Esophagus squamous epithelium (tissue), 5 donors: ENCODE data around the gene ZCCHC24. TPM values are rescaled to one million over a fixed set of nuclear protein-coding genes. Genes with fewer than 3 reads are reported as not detected.

ENCODE experiments used
- DNase-seq: peaks from one replicate; lab custom pipeline; 2025; lab: John Stamatoyannopoulos, UW
- H3K27ac ChIP-seq, 4 donors: fragments of 200-600 bp; sonication (generic); one replicate each; pipeline ENCODE4 v1.5.1; 2016 to 2019; ENCODE audit warnings: mild to moderate bottlenecking in 1 of 4
- H3K27me3 ChIP-seq, 4 donors: fragments of 200-600 bp; sonication (generic); 1 replicate in 3 of 4; 2 replicates in 1 of 4; pipeline versions ENCODE4 v1.5.1 to v1.6.0; 2017 to 2021; ENCODE audit warnings: antibody characterized with exemption in 1 of 4
- H3K36me3 ChIP-seq, 3 donors: fragments of 200-600 bp; sonication (generic); one replicate each; pipeline ENCODE4 v1.5.1; 2016 to 2019
- H3K4me1 ChIP-seq, 3 donors: fragments of 200-600 bp; sonication (generic); one replicate each; pipeline ENCODE4 v1.5.1; 2017 to 2019
- H3K4me3 ChIP-seq, 4 donors: fragments of 200-600 bp; sonication (generic); 1 replicate in 3 of 4; 2 replicates in 1 of 4; pipeline ENCODE4 v1.5.1; 2016 to 2019; ENCODE audit warnings: mild to moderate bottlenecking in 2 of 4, moderate library complexity in 1 of 4
- H3K9me3 ChIP-seq, 3 donors: fragments of 200-600 bp; sonication (generic); one replicate each; pipeline ENCODE4 v1.5.1; 2016 to 2019
- CTCF ChIP-seq, 6 experiments: fragments of 450-650 bp in 4 of 6; fragments of 200-600 bp in 2 of 6; sonication (generic) in 2 of 6; IDR thresholded peaks; one replicate each; pipeline ENCODE4 v1.5.1; 2016 to 2019; ENCODE audit warnings: antibody characterized with exemption in 6 of 6, mild to moderate bottlenecking in 4 of 6, moderate library complexity in 4 of 6
- POLR2A ChIP-seq, 4 donors: fragments of 450-650 bp; IDR thresholded peaks; one replicate each; pipeline ENCODE4 v1.6.1; 2017; ENCODE audit warnings: antibody characterized with exemption in 4 of 4, mild to moderate bottlenecking in 4 of 4, moderate library complexity in 3 of 4
- WGBS, 2 donors: methylation state at CpG; one replicate each; pipeline ENCODE4 v1.1.5; 2018; 5-methylcytosine and 5-hydroxymethylcytosine counted together
- intact Hi-C: fragments of 100-400 bp; cut with DNase I; formaldehyde crosslinking; loops from one replicate; pipeline ENCODE4 v1.15.0; 2022
- total RNA-seq, 4 donors: library from RNA; depleted of rRNA; stranded (reverse); fragments of >200 nt; gene quantifications; one replicate each; pipeline ENCODE4 v1.1.0, GENCODE V29; 2016
- donor health status: DM: yes; HTN: yes; CAD: no.

Gene ZCCHC24
- total RNA-seq, 4 donors from 2014 or later: 2.2 to 26.1 (median 6.4) TPM

GRCh38 chr10:79407811-79408795, 37.3 kb downstream of the ZCCHC24 start:
- H3K27ac ChIP-seq: peak overlapping the region in 3 of 4 donors; percentile 37 to 92 (median 43)
- 59 to 67% methylated on average over 9 to 17 of the region's 17 CpGs for WGBS, 2 donors
- intact Hi-C loops: no loop called here
- no peaks in the 10 kb centered on the region for H3K36me3 ChIP-seq
- no peaks in the 10 kb centered on the region for H3K27me3 ChIP-seq
- H3K4me3 ChIP-seq: no peak overlapping the region
- TF ChIP-seq CTCF (IDR thresholded peaks at IDR 0.05) (no peak), POLR2A (IDR thresholded peaks at IDR 0.05) (no peak)
- DNase-seq: no peak
- H3K9me3 ChIP-seq: no peaks in the 10 kb centered on the region
- H3K4me1 ChIP-seq: peaks cover 0 to 80% (median 31%) of the 10 kb centered on the region in 3 donors

- no peak for DNase-seq
- intact Hi-C loops: no loop called here
- 80 to 83% methylated on average over 1 of the region's 9 CpGs for WGBS, 2 donors
- Histone ChIP-seq H3K9me3 (no peaks in the 10 kb centered on the region), H3K27ac (peak overlapping the region in 3 of 4 donors; percentile 37 to 92 (median 43)), H3K27me3 (no peaks in the 10 kb centered on the region), H3K36me3 (no peaks in the 10 kb centered on the region), H3K4me3 (no peak overlapping the region), H3K4me1 (peaks cover 0 to 84% (median 38%) of the 10 kb centered on the region in 3 donors)
- no peak for TF ChIP-seq POLR2A (IDR thresholded peaks at IDR 0.05)
- TF ChIP-seq CTCF (IDR thresholded peaks at IDR 0.05): no peak
Observed at GRCh38 chr10:79407423-79407796, 38.0 kb downstream of the ZCCHC24 start.

- no peaks in the 10 kb centered on the region for H3K9me3 ChIP-seq
- 72 to 83% methylated on average over 5 of the region's 13 CpGs for WGBS, 2 donors
- H3K27ac ChIP-seq: peak overlapping the region in 3 of 4 donors; percentile 37 to 92 (median 50)
- H3K4me3 ChIP-seq: no peak overlapping the region
- peaks cover 0 to 85% (median 40%) of the 10 kb centered on the region in 3 donors for H3K4me1 ChIP-seq
- H3K36me3 ChIP-seq: no peaks in the 10 kb centered on the region
- no peaks in the 10 kb centered on the region for H3K27me3 ChIP-seq
- no peak for TF ChIP-seq CTCF (IDR thresholded peaks at IDR 0.05)
- no peak for TF ChIP-seq POLR2A (IDR thresholded peaks at IDR 0.05)
- DNase-seq: no peak
- intact Hi-C loops: no loop called here
Observed at GRCh38 chr10:79406683-79407422, 38.6 kb downstream of the ZCCHC24 start.

- intact Hi-C loops: no loop called here
- DNase-seq: no peak
- no peak for TF ChIP-seq CTCF (IDR thresholded peaks at IDR 0.05)
- no peak for TF ChIP-seq POLR2A (IDR thresholded peaks at IDR 0.05)
- WGBS, 2 donors: 69 to 74% methylated on average over 5 to 8 of the region's 8 CpGs
- H3K4me1 ChIP-seq: peaks cover 0 to 88% (median 45%) of the 10 kb centered on the region in 3 donors
- H3K27me3 ChIP-seq: no peaks in the 10 kb centered on the region
- no peak overlapping the region for H3K4me3 ChIP-seq
- H3K36me3 ChIP-seq: no peaks in the 10 kb centered on the region
- no peaks in the 10 kb centered on the region for H3K9me3 ChIP-seq
- H3K27ac ChIP-seq: peak overlapping the region in 2 of 4 donors; percentile 50 to 92
Observed at GRCh38 chr10:79405995-79406515, 39.4 kb downstream of the ZCCHC24 start.
